AG09309 (cell line): Measurements from ENCODE around the gene EMP3.

ENCODE experiments used
- DNase-seq: peaks from one replicate; pipeline ENCODE4 v3.0.0-alpha.2; 2010; ENCODE audit warnings: low read depth
- H3K4me3 ChIP-seq: 2 replicates; pipeline ENCODE4 v1.5.1; 2011; ENCODE audit warnings: mild to moderate bottlenecking, low read depth, low read length, moderate library complexity; ENCODE audit not compliant: control insufficient read depth
- TF ChIP-seq, protein P1 (sequence below): IDR thresholded peaks from 2 replicates; pipeline ENCODE4 v1.5.1; 2011; ENCODE audit warnings: mild to moderate bottlenecking, low read depth, low read length, inconsistent platforms; ENCODE audit not compliant: insufficient read depth, control insufficient read depth; ENCODE audit errors: missing control alignments

Gene EMP3

DNA sequence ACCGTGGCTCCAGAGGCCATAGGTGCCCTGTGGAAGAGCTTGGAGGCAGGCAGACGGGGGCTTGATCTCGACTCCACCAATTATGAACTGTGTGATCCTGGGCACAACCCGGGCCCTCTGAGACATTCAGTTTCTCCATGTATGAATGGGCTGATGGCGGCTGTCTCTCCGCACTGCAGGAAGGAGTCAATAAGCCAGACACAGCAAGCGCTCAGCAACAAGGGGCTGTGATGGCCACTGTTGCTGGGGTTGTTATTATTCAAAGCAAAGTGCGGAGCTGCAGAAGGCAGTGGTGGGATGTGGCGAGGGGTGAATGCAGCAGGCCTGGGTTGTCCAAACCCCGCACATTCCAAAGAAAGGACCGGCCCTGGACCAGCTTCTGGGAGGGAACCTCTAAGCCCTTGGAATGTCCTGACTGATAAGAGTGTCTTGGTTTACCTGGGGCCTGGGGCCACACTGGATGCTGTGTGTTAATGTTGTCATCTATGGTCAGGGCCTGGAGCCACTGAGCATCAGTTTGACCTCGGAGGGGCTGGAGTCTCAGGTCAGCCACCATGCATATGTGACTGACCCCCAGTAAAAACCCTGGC, 30.1 kb downstream of the EMP3 start:
- TF ChIP-seq, protein P1, sequence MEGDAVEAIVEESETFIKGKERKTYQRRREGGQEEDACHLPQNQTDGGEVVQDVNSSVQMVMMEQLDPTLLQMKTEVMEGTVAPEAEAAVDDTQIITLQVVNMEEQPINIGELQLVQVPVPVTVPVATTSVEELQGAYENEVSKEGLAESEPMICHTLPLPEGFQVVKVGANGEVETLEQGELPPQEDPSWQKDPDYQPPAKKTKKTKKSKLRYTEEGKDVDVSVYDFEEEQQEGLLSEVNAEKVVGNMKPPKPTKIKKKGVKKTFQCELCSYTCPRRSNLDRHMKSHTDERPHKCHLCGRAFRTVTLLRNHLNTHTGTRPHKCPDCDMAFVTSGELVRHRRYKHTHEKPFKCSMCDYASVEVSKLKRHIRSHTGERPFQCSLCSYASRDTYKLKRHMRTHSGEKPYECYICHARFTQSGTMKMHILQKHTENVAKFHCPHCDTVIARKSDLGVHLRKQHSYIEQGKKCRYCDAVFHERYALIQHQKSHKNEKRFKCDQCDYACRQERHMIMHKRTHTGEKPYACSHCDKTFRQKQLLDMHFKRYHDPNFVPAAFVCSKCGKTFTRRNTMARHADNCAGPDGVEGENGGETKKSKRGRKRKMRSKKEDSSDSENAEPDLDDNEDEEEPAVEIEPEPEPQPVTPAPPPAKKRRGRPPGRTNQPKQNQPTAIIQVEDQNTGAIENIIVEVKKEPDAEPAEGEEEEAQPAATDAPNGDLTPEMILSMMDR = no peak
- no peak for DNase-seq
- H3K4me3 ChIP-seq = no peak overlapping the region

DNA sequence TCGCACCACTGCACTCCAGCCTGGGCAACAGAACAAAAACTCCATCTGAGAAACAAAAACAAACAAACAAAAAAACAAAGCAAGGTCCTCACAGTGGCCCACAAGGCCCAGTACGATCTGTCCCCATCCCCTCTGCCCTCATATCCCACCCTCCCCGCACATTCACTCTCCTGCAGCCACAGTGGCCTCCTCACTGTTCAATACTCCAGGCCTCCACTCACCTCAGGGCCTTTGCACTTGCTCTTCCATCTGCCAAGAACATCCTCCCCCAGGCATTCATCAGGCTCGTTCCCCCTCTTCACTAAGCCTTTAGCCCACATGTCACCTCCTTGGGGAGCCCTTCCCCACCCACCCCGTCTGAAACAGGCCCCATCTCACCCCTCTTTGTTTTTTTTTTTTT, 33.8 kb downstream of the EMP3 start:
- H3K4me3 ChIP-seq = no peak overlapping the region
- DNase-seq = no peak
- TF ChIP-seq, protein P1 = no peak

GRCh38 chr19:48361912-48362311, 36.6 kb downstream of the EMP3 start:
- TF ChIP-seq, protein P1 = no peak
- DNase-seq = no peak
- no peak overlapping the region for H3K4me3 ChIP-seq

- TF ChIP-seq, protein P1 = no peak
- peak; percentile 77 for DNase-seq
- peak overlapping the region; percentile 84 for H3K4me3 ChIP-seq
These were observed 37.6 kb downstream of the EMP3 start for GRCh38 chr19:48362716-48363499.

- H3K4me3 ChIP-seq = peak overlapping the region; percentile 84
- DNase-seq = no peak
- TF ChIP-seq, protein P1 = no peak
These were observed 38.1 kb downstream of the EMP3 start for GRCh38 chr19:48363500-48363809.

DNA sequence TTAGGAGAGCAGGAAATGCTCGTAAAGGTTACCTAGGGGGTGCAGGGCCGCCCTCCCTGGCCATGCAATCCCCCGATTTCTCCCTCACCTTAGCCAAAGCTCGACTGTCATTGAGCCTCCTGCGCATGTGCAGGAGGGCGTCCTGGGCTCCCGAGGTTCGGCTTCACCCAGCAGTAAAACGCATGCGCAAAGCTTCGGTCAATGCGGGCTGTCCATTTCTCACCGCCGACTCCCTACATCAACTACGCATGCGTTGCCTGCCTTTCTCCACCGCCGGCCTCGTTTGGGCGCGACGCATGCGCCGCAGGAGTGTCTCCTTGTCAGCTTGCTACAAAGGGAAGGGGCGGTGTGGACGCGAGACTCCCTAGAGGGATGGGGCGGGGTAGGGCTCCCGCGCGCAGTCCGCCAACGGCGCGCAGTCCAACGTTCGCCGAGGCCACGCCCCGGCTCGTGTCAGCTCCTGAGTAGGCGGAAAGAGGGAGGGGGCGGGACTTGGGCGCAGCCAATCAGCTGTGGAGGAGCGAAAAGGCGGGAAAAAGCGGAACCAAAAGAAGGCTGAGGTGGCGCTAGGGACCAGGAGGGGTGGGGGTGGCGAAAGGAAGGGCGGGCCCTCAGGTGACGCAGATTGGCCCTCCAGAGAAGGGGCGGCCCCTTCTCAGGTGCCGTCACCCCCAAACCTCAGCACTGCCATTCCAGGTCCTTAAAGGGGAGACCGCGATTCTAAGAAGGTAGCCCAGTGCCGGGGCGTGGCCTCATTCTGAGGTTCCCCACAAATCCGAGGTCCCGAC, 38.7 kb downstream of the EMP3 start, which contains the start of the genes SYNGR4 and TMEM143:
SYNGR4 (plus strand) TSS at position 558 of the 788 bp plus-strand sequence. CDS start 1,476 bp downstream, outside the sequence.
TMEM143 (minus strand) TSS at position 131 of the 788 bp plus-strand sequence; CDS start at position 111, 20 bp downstream.
- peak within 1 kb of the TSS; percentile 84 for H3K4me3 ChIP-seq
- TF ChIP-seq, protein P1 = no peak
- DNase-seq = peak; percentile 97
